Esophagus muscularis mucosa (tissue), 4 donors: ENCODE data around the gene KCP. TPM values are rescaled to one million over a fixed set of nuclear protein-coding genes. Genes with fewer than 3 reads are reported as not detected.

Experiments used
- DNase-seq: peaks from one replicate; pipeline ENCODE4 v3.0.0-alpha.2; 2017; ENCODE audit errors: extremely low spot score
- H3K27ac ChIP-seq, 4 donors: fragments of 200-600 bp; sonication (generic); replicated peaks in 1 of 4; 1 replicate in 3 of 4; 2 replicates in 1 of 4; pipeline ENCODE4 v1.5.1; 2016 to 2019; ENCODE audit warnings: mild to moderate bottlenecking in 1 of 4
- H3K27me3 ChIP-seq, 4 donors: fragments of 200-600 bp; sonication (generic); one replicate each; pipeline versions ENCODE4 v1.5.1 to v1.6.0; 2016 to 2019
- H3K36me3 ChIP-seq, 4 donors: fragments of 200-600 bp; sonication (generic); one replicate each; pipeline ENCODE4 v1.5.1; 2016 to 2019
- H3K4me1 ChIP-seq, 4 donors: fragments of 200-600 bp; sonication (generic); one replicate each; pipeline ENCODE4 v1.5.1; 2016 to 2019
- H3K4me3 ChIP-seq, 4 donors: fragments of 200-600 bp; sonication (generic); 1 replicate in 2 of 4; 2 replicates in 2 of 4; pipeline ENCODE4 v1.5.1; 2016 to 2019; ENCODE audit warnings: mild to moderate bottlenecking in 4 of 4, moderate library complexity in 1 of 4
- H3K9me3 ChIP-seq, 4 donors: fragments of 200-600 bp; sonication (generic); 1 replicate in 3 of 4; 2 replicates in 1 of 4; pipeline ENCODE4 v1.5.1; 2016 to 2019
- EP300 ChIP-seq: sonication (generic); formaldehyde crosslinking; IDR thresholded peaks from one replicate; pipeline ENCODE4 v1.6.1; 2017; ENCODE audit warnings: antibody characterized with exemption
- POLR2A ChIP-seq: fragments of 450-650 bp; IDR thresholded peaks from one replicate; pipeline ENCODE4 v1.6.1; 2017; ENCODE audit warnings: antibody characterized with exemption, moderate library complexity, mild to moderate bottlenecking, low read depth
- POLR2AphosphoS5 ChIP-seq, 2 donors: sonication (generic); formaldehyde crosslinking; IDR thresholded peaks; one replicate each; pipeline ENCODE4 v1.6.1; 2017; ENCODE audit warnings: antibody characterized with exemption in 2 of 2
- WGBS: methylation state at CpG from one replicate; pipeline ENCODE4 v1.1.5; 2018; 5-methylcytosine and 5-hydroxymethylcytosine counted together
- intact Hi-C: fragments of 100-400 bp; cut with DNase I; formaldehyde crosslinking; loops from one replicate; pipeline ENCODE4 v1.15.1; 2023
- total RNA-seq, 4 donors: library from RNA; depleted of rRNA; stranded (reverse); fragments of >200 nt; gene quantifications; one replicate each; pipeline versions ENCODE4 v1.1.0 to v1.2.1, GENCODE V29; 2016
- TF ChIP-seq, protein P1 (sequence below), 3 experiments: fragments of 200-600 bp in 2 of 3; fragments of 450-650 bp in 1 of 3; sonication (generic) in 2 of 3; IDR thresholded peaks; one replicate each; pipeline ENCODE4 v1.5.1; 2017 to 2019; ENCODE audit warnings: antibody characterized with exemption in 3 of 3, mild to moderate bottlenecking in 2 of 3, moderate library complexity in 1 of 3

KCP gene
- total RNA-seq, 4 donors from 2014 or later, result 0.13 to 0.66 (median 0.29) TPM; not detected in 1

DNA sequence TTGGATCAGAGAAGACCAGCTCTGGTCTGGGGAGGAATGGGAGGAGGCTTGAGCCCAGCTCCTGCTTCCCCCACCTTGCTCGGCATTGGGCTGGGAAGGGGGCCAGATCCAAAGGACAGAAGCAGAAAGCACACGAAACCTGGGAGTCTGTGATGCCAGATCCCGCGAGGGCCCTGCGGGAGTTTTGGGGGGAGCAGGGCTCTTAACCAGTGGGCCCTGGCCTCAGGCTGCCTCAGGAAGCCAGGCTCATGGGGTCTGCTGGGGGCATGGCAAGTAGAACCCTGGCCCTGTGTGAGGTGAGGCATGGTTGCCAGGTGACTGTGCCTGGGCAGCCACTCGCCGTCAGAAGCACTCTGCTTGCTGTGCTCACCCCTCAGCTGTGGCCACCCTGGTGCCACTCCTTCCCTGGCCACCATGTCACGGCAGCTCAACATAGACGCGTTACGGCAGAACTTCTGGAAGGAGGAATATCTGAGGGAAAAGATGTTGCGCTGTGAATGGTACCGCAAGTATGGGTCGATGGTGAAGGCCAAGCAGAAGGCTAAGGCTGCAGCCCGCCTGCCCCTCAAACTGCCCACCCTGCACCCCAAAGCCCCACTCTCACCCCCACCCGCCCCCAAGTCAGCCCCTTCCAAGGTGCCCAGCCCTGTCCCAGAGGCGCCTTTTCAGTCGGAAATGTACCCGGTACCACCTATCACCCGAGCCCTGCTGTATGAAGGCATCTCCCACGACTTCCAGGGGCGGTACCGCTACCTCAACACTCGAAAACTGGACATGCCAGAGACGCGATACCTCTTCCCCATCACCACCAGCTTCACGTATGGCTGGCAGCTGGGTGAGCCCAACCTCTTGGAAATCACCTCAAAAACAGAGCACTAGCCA lies 44.3 kb downstream of the KCP start:
- no peaks in the 10 kb centered on the region for H3K9me3 ChIP-seq
- WGBS, result 92% methylated on average over 19 of the region's 27 CpGs
- H3K4me1 ChIP-seq, result peaks cover 38 to 69% (median 51%) of the 10 kb centered on the region in 4 donors
- peaks cover 13 to 24% (median 15%) of the 10 kb centered on the region in 4 donors for H3K36me3 ChIP-seq
- no peak overlapping the region for H3K27ac ChIP-seq
- no peak for TF ChIP-seq POLR2AphosphoS5 (IDR thresholded peaks at IDR 0.05)
- TF ChIP-seq POLR2A, result no peak
- TF ChIP-seq EP300, result no peak
- TF ChIP-seq, protein P1, sequence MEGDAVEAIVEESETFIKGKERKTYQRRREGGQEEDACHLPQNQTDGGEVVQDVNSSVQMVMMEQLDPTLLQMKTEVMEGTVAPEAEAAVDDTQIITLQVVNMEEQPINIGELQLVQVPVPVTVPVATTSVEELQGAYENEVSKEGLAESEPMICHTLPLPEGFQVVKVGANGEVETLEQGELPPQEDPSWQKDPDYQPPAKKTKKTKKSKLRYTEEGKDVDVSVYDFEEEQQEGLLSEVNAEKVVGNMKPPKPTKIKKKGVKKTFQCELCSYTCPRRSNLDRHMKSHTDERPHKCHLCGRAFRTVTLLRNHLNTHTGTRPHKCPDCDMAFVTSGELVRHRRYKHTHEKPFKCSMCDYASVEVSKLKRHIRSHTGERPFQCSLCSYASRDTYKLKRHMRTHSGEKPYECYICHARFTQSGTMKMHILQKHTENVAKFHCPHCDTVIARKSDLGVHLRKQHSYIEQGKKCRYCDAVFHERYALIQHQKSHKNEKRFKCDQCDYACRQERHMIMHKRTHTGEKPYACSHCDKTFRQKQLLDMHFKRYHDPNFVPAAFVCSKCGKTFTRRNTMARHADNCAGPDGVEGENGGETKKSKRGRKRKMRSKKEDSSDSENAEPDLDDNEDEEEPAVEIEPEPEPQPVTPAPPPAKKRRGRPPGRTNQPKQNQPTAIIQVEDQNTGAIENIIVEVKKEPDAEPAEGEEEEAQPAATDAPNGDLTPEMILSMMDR (IDR thresholded peaks at IDR 0.05), result no peak
- no peaks in the 10 kb centered on the region for H3K27me3 ChIP-seq
- DNase-seq, result no peak
- no peak overlapping the region for H3K4me3 ChIP-seq
- intact Hi-C loops, result loop anchor here (5.0 kb wide), 1 partner anchor 74 kb away; the partner anchor contains the start of gene CCDC136

DNA sequence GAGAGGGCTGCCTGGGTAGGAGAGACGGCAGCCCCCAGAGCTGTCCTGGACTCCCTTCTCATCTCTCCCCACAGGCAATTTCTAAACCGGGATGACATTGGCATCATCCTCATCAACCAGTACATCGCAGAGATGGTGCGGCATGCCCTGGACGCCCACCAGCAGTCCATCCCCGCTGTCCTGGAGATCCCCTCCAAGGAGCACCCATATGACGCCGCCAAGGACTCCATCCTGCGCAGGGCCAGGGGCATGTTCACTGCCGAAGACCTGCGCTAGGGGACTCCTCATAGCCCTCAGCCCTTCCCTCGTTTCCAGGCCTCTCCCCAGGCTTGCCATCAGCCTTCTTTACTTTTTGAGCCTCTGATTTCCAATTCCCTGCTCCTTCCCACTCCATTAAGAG lies 45.2 kb downstream of the KCP start:
- H3K36me3 ChIP-seq, result peaks cover 13 to 24% (median 15%) of the 10 kb centered on the region in 4 donors
- peaks cover 46 to 77% (median 60%) of the 10 kb centered on the region in 4 donors for H3K4me1 ChIP-seq
- WGBS, result 96% methylated on average over 10 of the region's 12 CpGs
- no peaks in the 10 kb centered on the region for H3K27me3 ChIP-seq
- no peak for DNase-seq
- H3K27ac ChIP-seq, result no peak overlapping the region
- no peak overlapping the region for H3K4me3 ChIP-seq
- TF ChIP-seq, protein P1 (IDR thresholded peaks at IDR 0.05), result no peak
- TF ChIP-seq POLR2A, result no peak
- no peak for TF ChIP-seq EP300
- TF ChIP-seq POLR2AphosphoS5 (IDR thresholded peaks at IDR 0.05), result no peak
- intact Hi-C loops, result loop anchor here (5.0 kb wide), 1 partner anchor 73 kb away; the partner anchor contains the start of gene CCDC136
- H3K9me3 ChIP-seq, result no peaks in the 10 kb centered on the region

DNA sequence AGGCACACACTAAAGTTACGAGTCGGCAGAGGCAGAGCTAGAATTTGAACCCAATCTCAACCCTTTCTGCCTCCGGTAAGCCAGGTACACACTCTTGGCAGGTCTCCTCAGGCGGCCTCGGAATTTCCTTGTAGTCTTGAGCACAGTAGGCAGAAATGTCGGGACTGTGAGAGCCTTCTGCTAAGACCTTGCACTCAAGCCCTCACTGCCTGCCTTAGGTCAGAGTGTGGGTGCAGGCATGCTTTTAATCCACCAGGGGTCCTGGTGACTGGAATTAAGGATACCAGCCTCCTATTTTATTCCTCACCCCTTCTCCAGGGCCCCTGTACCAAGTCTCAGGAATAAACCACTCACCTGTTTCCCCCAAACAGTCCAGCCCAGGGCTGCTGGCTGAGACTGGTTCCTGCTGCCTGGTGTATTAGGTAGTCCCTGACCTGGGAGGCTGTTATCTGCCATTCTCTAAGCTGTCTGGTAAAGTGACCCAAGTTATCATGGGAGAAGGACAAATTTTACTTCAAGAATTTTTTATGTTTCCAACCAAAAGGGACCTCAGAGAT lies 47.0 kb downstream of the KCP start:
- TF ChIP-seq EP300, result no peak
- TF ChIP-seq POLR2AphosphoS5 (IDR thresholded peaks at IDR 0.05), result no peak
- TF ChIP-seq, protein P1 (IDR thresholded peaks at IDR 0.05), result peak; percentile 11 to 47 (median 38)
- TF ChIP-seq POLR2A, result no peak
- H3K9me3 ChIP-seq, result no peaks in the 10 kb centered on the region
- 0% methylated on average over 6 of the region's 6 CpGs for WGBS
- H3K4me1 ChIP-seq, result peaks cover 49 to 77% (median 60%) of the 10 kb centered on the region in 4 donors
- peaks cover 13 to 29% (median 21%) of the 10 kb centered on the region in 4 donors for H3K36me3 ChIP-seq
- H3K27ac ChIP-seq, result peak overlapping the region; percentile 77 to 85 (median 84)
- H3K4me3 ChIP-seq, result peak overlapping the region; percentile 76 to 84 (median 82)
- DNase-seq, result no peak
- intact Hi-C loops, result no loop called here
- H3K27me3 ChIP-seq, result no peaks in the 10 kb centered on the region

DNA sequence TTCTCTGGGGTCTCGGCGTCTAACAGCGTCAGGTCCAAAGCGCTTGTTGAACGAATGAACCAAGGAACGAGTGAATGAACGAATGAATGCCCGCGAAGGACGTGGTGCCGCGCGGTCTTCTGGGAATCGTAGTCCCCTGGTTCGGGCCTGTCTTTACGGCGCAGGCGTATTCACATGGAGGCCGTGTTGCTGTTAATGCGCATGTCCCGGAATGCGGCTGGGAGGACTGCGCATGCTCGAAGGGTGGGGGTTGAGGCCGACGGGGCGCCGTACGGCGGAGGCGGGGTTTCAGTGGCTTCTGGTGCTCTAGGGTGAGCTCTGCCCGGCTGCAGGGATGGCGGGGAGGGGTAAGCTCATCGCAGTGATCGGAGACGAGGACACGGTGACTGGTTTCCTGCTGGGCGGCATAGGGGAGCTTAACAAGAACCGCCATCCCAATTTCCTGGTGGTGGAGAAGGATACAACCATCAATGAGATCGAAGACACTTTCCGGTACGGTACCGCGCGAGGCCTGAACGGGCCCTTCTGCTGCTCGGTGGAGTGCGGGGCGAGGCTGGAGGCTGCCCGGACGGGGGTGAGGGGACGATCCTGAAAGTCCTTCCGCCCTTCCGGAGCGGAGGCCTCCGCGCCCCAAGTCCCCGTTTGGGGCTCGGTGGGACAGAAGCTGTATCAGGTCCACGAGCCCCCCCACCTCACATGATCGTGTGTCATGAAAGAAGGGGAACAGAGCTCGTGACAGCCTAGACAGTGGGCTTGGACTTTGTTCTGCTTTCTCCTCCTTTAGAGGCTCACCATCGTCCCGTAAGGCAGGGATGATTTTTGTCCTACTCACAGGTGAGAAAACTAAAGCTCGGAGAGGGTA lies 47.7 kb downstream of the KCP start, which contains the start of gene ATP6V1F:
ATP6V1F (plus strand) TSS at position 286 of the 862 bp plus-strand sequence; CDS start at position 335, 49 bp downstream.
- Histone ChIP-seq H3K27me3 (no peaks in the 10 kb centered on the region), H3K4me1 (peaks cover 46 to 74% (median 60%) of the 10 kb centered on the region in 4 donors), H3K4me3 (peak within 1 kb of the TSS; percentile 76 to 84 (median 82)), H3K36me3 (peaks cover 13 to 33% (median 26%) of the 10 kb centered on the region in 4 donors), H3K9me3 (no peaks in the 10 kb centered on the region), H3K27ac (peak within 1 kb of the TSS; percentile 77 to 85 (median 84))
- WGBS, result under 1% methylated on average over 45 of the region's 65 CpGs
- peak; percentile 99 for DNase-seq
- intact Hi-C loops, result no loop called here
- peak; percentile 93 to 96 for TF ChIP-seq POLR2AphosphoS5 (IDR thresholded peaks at IDR 0.05)
- no peak for TF ChIP-seq EP300
- TF ChIP-seq, protein P1 (IDR thresholded peaks at IDR 0.05), result no peak
- TF ChIP-seq POLR2A, result peak; percentile 75
